Fibroblast of lung (primary cell): ENCODE results near the gene HSD3B1. TPM values are rescaled to one million over a fixed set of nuclear protein-coding genes. Genes with fewer than 3 reads are reported as not detected.

ENCODE experiments used
- DNase-seq, 2 donors: peaks; one replicate each; pipeline versions ENCODE4 v3.0.0 to v3.0.0-alpha.2; 2010; ENCODE audit warnings: low read depth in 2 of 2
- H2AFZ ChIP-seq: 2 replicates; pipeline ENCODE4 v1.5.1; 2012; ENCODE audit warnings: low read length, control low read depth, inconsistent platforms
- H3K27ac ChIP-seq: 2 replicates; pipeline ENCODE4 v1.5.1; 2011; ENCODE audit warnings: low read length, control low read depth; ENCODE audit not compliant: insufficient read depth
- H3K27me3 ChIP-seq: 2 replicates; pipeline ENCODE4 v1.5.1; 2011; ENCODE audit warnings: mild to moderate bottlenecking, low read length; ENCODE audit not compliant: control insufficient read depth, insufficient read depth
- H3K36me3 ChIP-seq: 2 replicates; pipeline ENCODE4 v1.5.1; 2011; ENCODE audit warnings: low read length; ENCODE audit not compliant: control insufficient read depth, insufficient read depth
- H3K4me1 ChIP-seq: 2 replicates; pipeline ENCODE4 v1.5.1; 2011; ENCODE audit warnings: low read length; ENCODE audit not compliant: control insufficient read depth, insufficient read depth; ENCODE audit errors: extremely low read depth
- H3K4me2 ChIP-seq: 2 replicates; pipeline ENCODE4 v1.5.1; 2011; ENCODE audit warnings: low read length, control low read depth; ENCODE audit not compliant: insufficient read depth; ENCODE audit errors: extremely low read depth
- H3K4me3 ChIP-seq, 4 experiments: fragments of 200-600 bp in 1 of 4; sonication (generic) in 1 of 4; replicated peaks in 1 of 4; 2 replicates each; pipeline ENCODE4 v1.5.1; 2011 to 2016; ENCODE audit warnings: low read length in 4 of 4, low read depth in 3 of 4, mild to moderate bottlenecking in 3 of 4, control low read depth in 2 of 4, inconsistent platforms in 1 of 4, mixed read lengths in 1 of 4; ENCODE audit not compliant: insufficient read depth in 1 of 4; ENCODE audit errors: control extremely low read depth in 1 of 4
- H3K79me2 ChIP-seq: 2 replicates; pipeline ENCODE4 v1.5.1; 2012; ENCODE audit warnings: mild to moderate bottlenecking, low read length, inconsistent platforms; ENCODE audit not compliant: control insufficient read depth, insufficient read depth
- H3K9ac ChIP-seq: 2 replicates; pipeline ENCODE4 v1.5.1; 2011; ENCODE audit warnings: mild to moderate bottlenecking, low read length, control low read depth; ENCODE audit not compliant: insufficient read depth
- H3K9me3 ChIP-seq: 2 replicates; pipeline ENCODE4 v1.5.1; 2012; ENCODE audit warnings: low read depth, low read length; ENCODE audit not compliant: control insufficient read depth, insufficient read depth
- H4K20me1 ChIP-seq: 2 replicates; pipeline ENCODE4 v1.5.1; 2011; ENCODE audit warnings: low read length; ENCODE audit not compliant: control insufficient read depth, insufficient read depth; ENCODE audit errors: extremely low read depth
- CTCF ChIP-seq, 2 donors: IDR thresholded peaks in 1 of 2; conservative IDR thresholded peaks in 1 of 2; 1 replicate in 1 of 2; 2 replicates in 1 of 2; pipeline ENCODE4 v1.5.1; 2011 to 2012; ENCODE audit warnings: low read length in 2 of 2, control low read depth in 1 of 2, inconsistent platforms in 1 of 2, low read depth in 1 of 2, mild to moderate bottlenecking in 1 of 2
- EZH2 ChIP-seq: IDR thresholded peaks from 2 replicates; pipeline ENCODE4 v1.5.1; 2012; ENCODE audit warnings: low read length, control low read depth, mild to moderate bottlenecking; ENCODE audit errors: missing control alignments
- polyA plus RNA-seq, 2 donors: library from polyadenylated mRNA; depleted of rRNA in 1 of 2; stranded (reverse) in 1 of 2; unstranded in 1 of 2; fragments of >200 nt; gene quantifications; 2 replicates each; pipeline ENCODE4 v1.2.1, GENCODE V29; 2011 to 2012; ENCODE audit warnings: missing spikeins in 1 of 2
- total RNA-seq: library from RNA; depleted of rRNA; stranded (reverse); fragments of >200 nt; gene quantifications from 2 replicates; pipeline ENCODE4 v1.2.1, GENCODE V29; 2014

The HSD3B1 gene
- total and polyA plus RNA-seq, 2 donors (not counting 1 experiment from before 2014, with no cell fraction given), result not detected

DNA sequence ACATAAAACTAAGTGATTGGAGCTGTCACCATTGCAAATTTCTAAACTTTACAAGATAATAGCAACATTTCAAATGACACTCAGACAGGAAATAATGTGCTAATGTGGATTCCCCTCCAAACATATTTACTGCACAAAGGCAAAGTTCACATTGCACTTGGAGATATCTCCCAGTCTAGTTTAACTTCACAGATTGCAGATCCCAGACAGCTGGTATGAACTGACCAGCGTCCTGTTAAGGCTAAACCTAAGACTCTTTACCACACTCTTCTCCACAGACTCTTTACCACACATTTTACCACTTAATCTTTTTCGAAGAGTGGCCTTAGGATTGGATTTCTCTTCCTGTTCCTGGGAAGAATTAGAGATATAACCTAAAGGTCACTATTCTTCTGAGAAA is 40.6 kb upstream of the HSD3B1 start:
- H3K27ac ChIP-seq, result no peak overlapping the region
- H3K4me2 ChIP-seq, result no peak overlapping the region
- H3K9ac ChIP-seq, result no peak overlapping the region
- H3K27me3 ChIP-seq, result no peaks in the 10 kb centered on the region
- no peaks in the 10 kb centered on the region for H3K79me2 ChIP-seq
- H3K4me1 ChIP-seq, result no peaks in the 10 kb centered on the region
- H2AFZ ChIP-seq, result no peak overlapping the region
- DNase-seq, result no peak
- no peaks in the 10 kb centered on the region for H4K20me1 ChIP-seq
- no peaks in the 10 kb centered on the region for H3K9me3 ChIP-seq
- H3K4me3 ChIP-seq, result no peak overlapping the region
- H3K36me3 ChIP-seq, result no peaks in the 10 kb centered on the region
- TF ChIP-seq EZH2 (no peak), CTCF (conservative IDR thresholded peaks at IDR 0.05 in 1 of 2, IDR thresholded peaks at IDR 0.05 in 1 of 2; ENCODE audit: low read depth in 1 of 2, low read length in 2 of 2) (no peak)

GRCh38 chr1:119467219-119467618 is 39.8 kb upstream of the HSD3B1 start:
- Histone ChIP-seq H3K9me3 (no peaks in the 10 kb centered on the region), H4K20me1 (no peaks in the 10 kb centered on the region), H3K79me2 (no peaks in the 10 kb centered on the region), H2AFZ (no peak overlapping the region), H3K27ac (no peak overlapping the region), H3K4me1 (no peaks in the 10 kb centered on the region), H3K27me3 (no peaks in the 10 kb centered on the region), H3K4me2 (no peak overlapping the region), H3K4me3 (no peak overlapping the region), H3K9ac (no peak overlapping the region), H3K36me3 (no peaks in the 10 kb centered on the region)
- no peak for DNase-seq
- TF ChIP-seq CTCF (conservative IDR thresholded peaks at IDR 0.05 in 1 of 2, IDR thresholded peaks at IDR 0.05 in 1 of 2; ENCODE audit: low read depth in 1 of 2, low read length in 2 of 2), result no peak
- no peak for TF ChIP-seq EZH2

- Histone ChIP-seq H3K4me3 (no peak overlapping the region), H3K27me3 (no peaks in the 10 kb centered on the region), H4K20me1 (no peaks in the 10 kb centered on the region), H3K4me1 (no peaks in the 10 kb centered on the region), H3K27ac (no peak overlapping the region), H3K79me2 (no peaks in the 10 kb centered on the region), H3K4me2 (no peak overlapping the region), H2AFZ (no peak overlapping the region), H3K9ac (no peak overlapping the region), H3K36me3 (no peaks in the 10 kb centered on the region), H3K9me3 (no peaks in the 10 kb centered on the region)
- TF ChIP-seq EZH2 (no peak), CTCF (conservative IDR thresholded peaks at IDR 0.05 in 1 of 2, IDR thresholded peaks at IDR 0.05 in 1 of 2; ENCODE audit: low read depth in 1 of 2, low read length in 2 of 2) (no peak)
- no peak for DNase-seq
Measured at GRCh38 chr1:119467857-119468668, 38.9 kb upstream of the HSD3B1 start.
